HepG2 (cell line): ENCODE data around the gene IKZF3. TPM values are rescaled to one million over a fixed set of nuclear protein-coding genes. Genes with fewer than 3 reads are reported as not detected.
A peak's percentile ranks its signal among the peaks of the same experiment; 100 is the strongest.

Source experiments
- AHR ChIP-seq: IDR thresholded peaks from 2 replicates; pipeline ENCODE4 v1.6.1; 2018; ENCODE audit warnings: missing genetic modification reagents, missing compliant biosample characterization
- CEBPB ChIP-seq: IDR thresholded peaks from 2 replicates; pipeline ENCODE4 v1.6.1; 2011; ENCODE audit warnings: low read depth, low read length, improper control_type of control experiment, borderline replicate concordance
- DNMT1 ChIP-seq: sonication (generic); formaldehyde crosslinking; IDR thresholded peaks from 2 replicates; pipeline ENCODE4 v1.5.1; 2020; ENCODE audit warnings: mild to moderate bottlenecking, missing genetic modification reagents
- HDAC1 ChIP-seq: sonication (generic); formaldehyde crosslinking; IDR thresholded peaks from 2 replicates; pipeline ENCODE4 v1.5.1; 2020; ENCODE audit warnings: mild to moderate bottlenecking, missing genetic modification reagents
- HHEX ChIP-seq: IDR thresholded peaks from 2 replicates; pipeline ENCODE4 v1.6.1; 2016; ENCODE audit warnings: control low read depth
- JUN ChIP-seq: sonication (generic); formaldehyde crosslinking; IDR thresholded peaks from 2 replicates; pipeline ENCODE4 v1.4.0; 2020; ENCODE audit warnings: mild to moderate bottlenecking, missing genetic modification reagents
- KDM4B ChIP-seq: sonication (generic); formaldehyde crosslinking; IDR thresholded peaks from 2 replicates; pipeline ENCODE4 v1.4.0; 2020; ENCODE audit warnings: missing genetic modification reagents
- KDM5A ChIP-seq: fragments of 200-600 bp; sonication (generic); IDR thresholded peaks from 2 replicates; pipeline ENCODE4 v1.7.0; 2018; ENCODE audit warnings: antibody characterized with exemption, mild to moderate bottlenecking, low read length, borderline replicate concordance
- MED1 ChIP-seq: sonication (generic); formaldehyde crosslinking; IDR thresholded peaks from 2 replicates; pipeline ENCODE4 v1.4.0; 2020; ENCODE audit warnings: missing genetic modification reagents
- MED13 ChIP-seq: sonication (generic); formaldehyde crosslinking; IDR thresholded peaks from 2 replicates; pipeline ENCODE4 v1.5.0; 2020; ENCODE audit warnings: missing genetic modification reagents
- MLX ChIP-seq: IDR thresholded peaks from 2 replicates; pipeline ENCODE4 v1.6.1; 2016
- MXI1 ChIP-seq: IDR thresholded peaks from 3 replicates; pipeline ENCODE4 v1.6.1; 2012; ENCODE audit warnings: low read depth, low read length, inconsistent platforms, borderline replicate concordance
- NFE2L2 ChIP-seq: fragments of 150-350 bp; IDR thresholded peaks from 2 replicates; pipeline ENCODE4 v1.6.1; 2014; ENCODE audit warnings: low read length
- NFIC ChIP-seq: IDR thresholded peaks from 2 replicates; pipeline ENCODE4 v1.6.1; 2012; ENCODE audit warnings: mild to moderate bottlenecking, low read length, inconsistent platforms
- PAF1 ChIP-seq: IDR thresholded peaks from 2 replicates; pipeline ENCODE4 v1.6.1; 2016; ENCODE audit warnings: missing genetic modification reagents, missing compliant biosample characterization
- RFX1 ChIP-seq: fragments of 450-650 bp; IDR thresholded peaks from 2 replicates; pipeline ENCODE4 v1.6.1; 2017
- RFX5 ChIP-seq: IDR thresholded peaks from 2 replicates; pipeline ENCODE4 v1.6.1; 2011; ENCODE audit warnings: low read depth, low read length, improper control_type of control experiment
- TBL1XR1 ChIP-seq: fragments of 150-350 bp; IDR thresholded peaks from 2 replicates; pipeline ENCODE4 v1.6.1; 2014; ENCODE audit warnings: borderline replicate concordance, low read length; ENCODE audit not compliant: partially characterized antibody
- THRA ChIP-seq: sonication (generic); formaldehyde crosslinking; IDR thresholded peaks from 2 replicates; pipeline ENCODE4 v1.4.0; 2020; ENCODE audit warnings: missing genetic modification reagents, borderline replicate concordance
- ZC3H4 ChIP-seq: sonication (generic); formaldehyde crosslinking; IDR thresholded peaks from 2 replicates; pipeline ENCODE4 v1.4.0; 2020; ENCODE audit warnings: missing genetic modification reagents, borderline replicate concordance
- ZFP36L2 ChIP-seq: sonication (generic); formaldehyde crosslinking; IDR thresholded peaks from 2 replicates; pipeline ENCODE4 v1.4.0; 2020; ENCODE audit warnings: missing genetic modification reagents
- ZNF101 ChIP-seq: sonication (generic); formaldehyde crosslinking; IDR thresholded peaks from 2 replicates; pipeline ENCODE4 v1.4.0; 2020; ENCODE audit warnings: mild to moderate bottlenecking, low read depth, missing genetic modification reagents, borderline replicate concordance
- ZNF263 ChIP-seq: sonication (generic); formaldehyde crosslinking; IDR thresholded peaks from 2 replicates; pipeline ENCODE4 v1.4.0; 2020; ENCODE audit warnings: missing genetic modification reagents
- ZNF30 ChIP-seq: sonication (generic); formaldehyde crosslinking; IDR thresholded peaks from 2 replicates; pipeline ENCODE4 v1.5.0; 2020; ENCODE audit warnings: mild to moderate bottlenecking, missing genetic modification reagents
- ZNF441 ChIP-seq: sonication (generic); formaldehyde crosslinking; IDR thresholded peaks from 2 replicates; pipeline ENCODE4 v1.7.0; 2021; ENCODE audit warnings: missing genetic modification reagents, borderline replicate concordance
- ZNF672 ChIP-seq: sonication (generic); formaldehyde crosslinking; IDR thresholded peaks from 2 replicates; pipeline ENCODE4 v1.8.1; 2022; ENCODE audit warnings: missing genetic modification reagents
- ZNF850 ChIP-seq: sonication (generic); formaldehyde crosslinking; conservative IDR thresholded peaks from 2 replicates; pipeline ENCODE4 v1.9.0; 2021; ENCODE audit warnings: mild to moderate bottlenecking, missing genetic modification reagents
- ZSCAN12 ChIP-seq: sonication (generic); formaldehyde crosslinking; IDR thresholded peaks from 2 replicates; pipeline ENCODE4 v1.9.0; 2021; ENCODE audit warnings: mild to moderate bottlenecking, missing genetic modification reagents
- polyA plus RNA-seq, 8 experiments: library from polyadenylated mRNA; depleted of rRNA in 3 of 8; stranded (reverse) in 7 of 8; unstranded in 1 of 8; fragments of >200 nt; fragmentation: Illumina TruSeq in 4 of 8; extraction: Trizol in 4 of 8; gene quantifications; 2 replicates each; pipeline versions ENCODE4 v1.2.1 to v1.2.3, GENCODE V29; 2011 to 2016; ENCODE audit warnings: low read depth in 4 of 8, missing spikeins in 1 of 8, mixed read lengths in 1 of 8; ENCODE audit not compliant: insufficient read depth in 1 of 8
- total RNA-seq, 5 experiments: library from RNA; depleted of rRNA; stranded (reverse); fragments of >200 nt; fragmentation: Illumina TruSeq; extraction: Trizol; gene quantifications; 2 replicates each; pipeline ENCODE4 v1.2.3, GENCODE V29; 2016; ENCODE audit warnings: low read depth in 1 of 5
- TF ChIP-seq, protein P1 (sequence below): sonication (generic); formaldehyde crosslinking; IDR thresholded peaks from 2 replicates; pipeline ENCODE4 v1.5.1; 2020; ENCODE audit warnings: missing genetic modification reagents, mild to moderate bottlenecking, borderline replicate concordance
- TF ChIP-seq, protein P2 (sequence below): sonication (generic); formaldehyde crosslinking; IDR thresholded peaks from 2 replicates; pipeline ENCODE4 v1.8.1; 2023; ENCODE audit warnings: mild to moderate bottlenecking, missing genetic modification reagents

Gene IKZF3
- total and polyA plus RNA-seq, 2 of the 13 experiments (the other 11 are each of a cell fraction or from before 2014, with no cell fraction given) = not detected

DNA sequence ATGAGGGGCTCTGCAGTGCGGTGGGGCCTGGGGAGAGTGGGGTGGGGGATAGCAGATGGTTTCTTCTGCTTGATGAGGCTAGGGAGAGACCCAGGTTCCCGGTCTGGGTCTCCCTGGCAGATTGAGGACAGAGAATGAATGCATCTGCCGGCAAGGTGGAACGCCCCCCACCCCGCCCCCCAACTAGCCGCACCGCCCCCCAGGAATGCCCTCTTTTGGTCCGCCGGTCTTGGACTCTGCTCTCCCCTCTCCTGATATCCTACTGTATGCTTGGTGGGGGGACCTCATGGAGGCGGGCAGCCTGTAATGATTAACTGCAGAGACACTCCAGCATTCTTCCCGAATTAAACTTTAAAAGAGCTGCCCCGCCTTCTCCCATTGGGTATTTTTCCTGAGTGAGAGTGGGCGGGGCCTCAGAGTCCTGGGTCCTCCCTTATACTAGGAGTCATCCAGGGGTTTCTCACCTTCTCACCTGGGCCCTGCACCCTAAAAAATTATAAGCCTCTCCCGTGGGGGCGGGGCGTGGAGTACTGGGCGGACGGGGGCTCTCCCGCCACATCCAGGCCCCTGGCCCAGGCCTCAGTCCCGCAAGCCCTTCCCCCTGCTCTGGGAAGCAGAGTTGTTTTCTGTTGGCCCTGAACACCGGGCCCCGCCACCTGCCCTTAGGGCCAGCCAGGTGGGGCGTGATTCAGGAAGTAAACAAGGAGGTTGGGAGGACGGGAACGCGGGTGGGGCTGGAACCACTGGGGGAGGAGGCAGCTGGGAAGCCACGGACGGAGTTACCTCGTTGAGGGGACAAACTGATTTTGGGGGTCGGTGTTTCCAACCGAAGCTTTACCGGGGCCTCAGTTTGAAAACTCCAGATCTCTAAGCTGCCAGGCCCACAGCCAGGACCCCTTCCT lies 124.9 kb downstream of the IKZF3 start (continued):
- TF ChIP-seq ZC3H4 (CRISPR knock-in tag) = no peak; the same call in none of the 2 replicates
- peak; percentile 25; the same call in 1 of the 2 replicates for TF ChIP-seq ZFP36L2 (CRISPR knock-in tag)
- peak; percentile 60 for TF ChIP-seq ZNF441 (CRISPR knock-in tag)
- TF ChIP-seq JUN (CRISPR knock-in tag) = no peak
- peak; percentile 80 for TF ChIP-seq THRA
- no peak for TF ChIP-seq TBL1XR1
- TF ChIP-seq KDM4B (CRISPR knock-in tag) = peak; percentile 83; the same call in 1 of the 2 replicates
- TF ChIP-seq, protein P1, sequence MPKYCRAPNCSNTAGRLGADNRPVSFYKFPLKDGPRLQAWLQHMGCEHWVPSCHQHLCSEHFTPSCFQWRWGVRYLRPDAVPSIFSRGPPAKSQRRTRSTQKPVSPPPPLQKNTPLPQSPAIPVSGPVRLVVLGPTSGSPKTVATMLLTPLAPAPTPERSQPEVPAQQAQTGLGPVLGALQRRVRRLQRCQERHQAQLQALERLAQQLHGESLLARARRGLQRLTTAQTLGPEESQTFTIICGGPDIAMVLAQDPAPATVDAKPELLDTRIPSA (CRISPR knock-in tag) = 0 out of 2 replicates have a peak, but pooled peaks have one; percentile 2
- peak; percentile 66; the same call in 1 of the 2 replicates for TF ChIP-seq NFIC
- TF ChIP-seq CEBPB = no peak
- TF ChIP-seq RFX5 = no peak
- no peak for TF ChIP-seq ZNF101 (CRISPR knock-in tag)
- 0 out of 2 replicates have a peak, but pooled peaks have one; percentile 78 for TF ChIP-seq ZSCAN12 (CRISPR knock-in tag)
- peak; percentile 53; the same call in 1 of the 3 replicates for TF ChIP-seq MXI1
- TF ChIP-seq ZNF850 = no peak
- TF ChIP-seq RFX1 = no peak
- no peak; the same call in 1 of the 2 replicates for TF ChIP-seq KDM5A
- TF ChIP-seq MED1 (CRISPR knock-in tag) = peak; percentile 93
- TF ChIP-seq DNMT1 (CRISPR knock-in tag) = no peak
- peak; percentile 94 for TF ChIP-seq HDAC1 (CRISPR knock-in tag)
- TF ChIP-seq PAF1 = peak; percentile 51
- TF ChIP-seq ZNF30 (CRISPR knock-in tag) = no peak
- TF ChIP-seq HHEX (CRISPR knock-in tag) = 0 out of 2 replicates have a peak, but pooled peaks have one; percentile 20
- TF ChIP-seq MLX (CRISPR knock-in tag) = peak; percentile 98
- TF ChIP-seq AHR = 0 out of 2 replicates have a peak, but pooled peaks have one; percentile 49
- peak; percentile 96 for TF ChIP-seq ZNF263
- TF ChIP-seq, protein P2, sequence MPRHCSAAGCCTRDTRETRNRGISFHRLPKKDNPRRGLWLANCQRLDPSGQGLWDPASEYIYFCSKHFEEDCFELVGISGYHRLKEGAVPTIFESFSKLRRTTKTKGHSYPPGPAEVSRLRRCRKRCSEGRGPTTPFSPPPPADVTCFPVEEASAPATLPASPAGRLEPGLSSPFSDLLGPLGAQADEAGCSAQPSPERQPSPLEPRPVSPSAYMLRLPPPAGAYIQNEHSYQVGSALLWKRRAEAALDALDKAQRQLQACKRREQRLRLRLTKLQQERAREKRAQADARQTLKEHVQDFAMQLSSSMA (CRISPR knock-in tag) = peak; percentile 84; the same call in 1 of the 2 replicates
- no peak; the same call in none of the 2 replicates for TF ChIP-seq MED13
- TF ChIP-seq NFE2L2 = no peak
- no peak for TF ChIP-seq ZNF672 (CRISPR knock-in tag)
